HG02763 (cell line): ENCODE data around the gene SMIM35.

Experiments used
- ATAC-seq: cut with Tn5 transposase; IDR thresholded peaks from one replicate; pipeline ENCODE4 v1.9.1; 2021; ENCODE audit warnings: mild to moderate bottlenecking, moderate library complexity; ENCODE audit not compliant: unreplicated experiment

SMIM35 gene

GRCh38 chr11:118086913-118087768 is at the start of gene SMIM35:
SMIM35 (minus strand) TSS chr11:118086963; CDS start chr11:118086757, 206 bp downstream.
- no peak for ATAC-seq

- no peak for ATAC-seq
Observed at GRCh38 chr11:118136341-118136740, 49.6 kb upstream of the SMIM35 start.

- ATAC-seq, result no peak
Observed at GRCh38 chr11:118135796-118136165, 49.0 kb upstream of the SMIM35 start.

- no peak for ATAC-seq
Observed at GRCh38 chr11:118135051-118135795, 48.5 kb upstream of the SMIM35 start.

- ATAC-seq, result no peak
Observed at GRCh38 chr11:118133816-118134215, 47.1 kb upstream of the SMIM35 start.

GRCh38 chr11:118132385-118133151 is 45.8 kb upstream of the SMIM35 start:
- ATAC-seq, result no peak

- no peak for ATAC-seq
Observed at GRCh38 chr11:118129471-118130172, 42.9 kb upstream of the SMIM35 start.

GRCh38 chr11:118128721-118129470 is 42.1 kb upstream of the SMIM35 start:
- no peak for ATAC-seq

GRCh38 chr11:118128310-118128709 is 41.5 kb upstream of the SMIM35 start:
- ATAC-seq, result no peak

GRCh38 chr11:118126082-118126838 is 39.5 kb upstream of the SMIM35 start:
- ATAC-seq, result no peak

GRCh38 chr11:118124929-118125535 is 38.3 kb upstream of the SMIM35 start:
- ATAC-seq, result no peak

- ATAC-seq, result no peak
Observed at GRCh38 chr11:118120793-118121192, 34.0 kb upstream of the SMIM35 start.

- no peak for ATAC-seq
Observed at GRCh38 chr11:118117790-118118601, 31.2 kb upstream of the SMIM35 start.

- no peak for ATAC-seq
Observed at GRCh38 chr11:118115048-118115447, 28.3 kb upstream of the SMIM35 start.

GRCh38 chr11:118114266-118114665 is 27.5 kb upstream of the SMIM35 start:
- ATAC-seq, result no peak

- no peak for ATAC-seq
Observed at GRCh38 chr11:118112711-118113430, 26.1 kb upstream of the SMIM35 start.

- ATAC-seq, result no peak
Observed at GRCh38 chr11:118111744-118112035, 24.9 kb upstream of the SMIM35 start.
